GM12878 (cell line): ENCODE measurements around the gene HDHD3. TPM values are rescaled to one million over a fixed set of nuclear protein-coding genes. Genes with fewer than 3 reads are reported as not detected.

ENCODE experiments used
- ATAC-seq: fragments of 200-7000 bp; cut with Tn5 transposase; 3 replicates; pipeline ENCODE4 v1.9.1; 2020; ENCODE audit warnings: mild to moderate bottlenecking, moderate library complexity
- BruUV-seq: library from RNA; stranded (reverse); fragments of 400-500 nt; replicated peaks from 2 replicates; lab custom pipeline; 2021; lab: Mats Ljungman, UMichigan
- CTCF ChIA-PET: fragments of 300-600 bp; sonication (Branson Sonifier 250); formaldehyde crosslinking; extraction: SDS; loops from one replicate; lab custom pipeline; 2021; ENCODE audit warnings: inconsistent platforms; lab: Yijun Ruan, JAX
- POLR2A ChIA-PET: fragments of 350-600 bp; formaldehyde crosslinking; extraction: SDS; loops from one replicate; lab custom pipeline; 2021; ENCODE audit warnings: inconsistent platforms; lab: Charles Lee
- RAD21 ChIA-PET: fragments of 300-600 bp; sonication (Branson Sonifier 250); formaldehyde crosslinking; loops from one replicate; lab custom pipeline; 2023; ENCODE audit warnings: antibody characterized with exemption; ENCODE audit not compliant: unreplicated experiment; lab: Charles Lee
- SMC1A ChIA-PET: fragments of 300-600 bp; sonication (Branson Sonifier 250); formaldehyde crosslinking; loops from one replicate; lab custom pipeline; 2023; ENCODE audit not compliant: unreplicated experiment, uncharacterized antibody; lab: Charles Lee
- DNase-seq: peaks from one replicate; pipeline ENCODE4 v3.0.0-alpha.2; 2011; ENCODE audit warnings: low read depth, low spot score
- FAIRE-seq: peaks from 3 replicates; lab custom pipeline; 2011; peaks lifted over from hg19 to GRCh38; lab: Jason Lieb, UNC
- H2AFZ ChIP-seq: 2 replicates; pipeline ENCODE4 v1.6.0; 2011; ENCODE audit warnings: low read depth, low read length, control low read depth; ENCODE audit not compliant: control insufficient read depth
- H3K27ac ChIP-seq: 2 replicates; pipeline ENCODE4 v1.5.1; 2011; ENCODE audit warnings: control low read depth; ENCODE audit not compliant: control insufficient read depth, insufficient read depth
- H3K27me3 ChIP-seq, 2 experiments: replicated peaks in 1 of 2; 2 replicates each; pipeline versions ENCODE4 v1.6.0 to v1.6.1; 2011; ENCODE audit warnings: low read length in 1 of 2; ENCODE audit not compliant: control insufficient read depth in 2 of 2, insufficient read depth in 2 of 2
- H3K36me3 ChIP-seq, 2 experiments: 2 replicates each; pipeline ENCODE4 v1.5.1; 2011; ENCODE audit warnings: low read length in 1 of 2; ENCODE audit not compliant: control insufficient read depth in 2 of 2, insufficient read depth in 2 of 2
- H3K4me1 ChIP-seq: 2 replicates; pipeline ENCODE4 v1.6.1; 2011; ENCODE audit warnings: mild to moderate bottlenecking, low read length, moderate library complexity, mixed read lengths; ENCODE audit not compliant: control insufficient read depth, insufficient read depth
- H3K4me2 ChIP-seq: 2 replicates; pipeline ENCODE4 v1.6.0; 2011; ENCODE audit warnings: control low read depth; ENCODE audit not compliant: control insufficient read depth, insufficient read depth
- H3K4me3 ChIP-seq: fragments of 200-600 bp; sonication (generic); 2 replicates; pipeline ENCODE4 v1.5.1; 2016
- H3K79me2 ChIP-seq: 2 replicates; pipeline ENCODE4 v1.6.0; 2011; ENCODE audit warnings: low read length; ENCODE audit not compliant: control insufficient read depth, insufficient read depth
- H3K9ac ChIP-seq: 2 replicates; pipeline ENCODE4 v1.8.0; 2011; ENCODE audit warnings: low read length, control low read depth, mixed read lengths; ENCODE audit not compliant: control insufficient read depth, insufficient read depth
- H3K9me3 ChIP-seq: replicated peaks from 3 replicates; pipeline ENCODE4 v1.5.1; 2011; ENCODE audit warnings: mild to moderate bottlenecking, low read length; ENCODE audit not compliant: control insufficient read depth, insufficient read depth
- H4K20me1 ChIP-seq: 2 replicates; pipeline ENCODE4 v1.6.0; 2011; ENCODE audit not compliant: control insufficient read depth, insufficient read depth
- ATF3 ChIP-seq: IDR thresholded peaks from 2 replicates; pipeline ENCODE4 v1.6.1; 2011; ENCODE audit warnings: low read depth, mild to moderate bottlenecking, low read length, moderate library complexity, borderline replicate concordance; ENCODE audit errors: extremely low read depth
- BMI1 ChIP-seq: fragments of 450-650 bp; IDR thresholded peaks from 2 replicates; pipeline ENCODE4 v1.6.1; 2016; ENCODE audit warnings: mild to moderate bottlenecking, moderate library complexity, borderline replicate concordance
- CEBPZ ChIP-seq: fragments of 150-350 bp; IDR thresholded peaks from 2 replicates; pipeline ENCODE4 v1.6.1; 2016; ENCODE audit warnings: low read depth, low read length
- E2F8 ChIP-seq: fragments of 450-650 bp; IDR thresholded peaks from 2 replicates; pipeline ENCODE4 v1.6.1; 2018; ENCODE audit warnings: mild to moderate bottlenecking, low read depth, moderate library complexity; ENCODE audit not compliant: partially characterized antibody
- KDM1A ChIP-seq: fragments of 200-600 bp; sonication (generic); IDR thresholded peaks from 2 replicates; pipeline ENCODE4 v1.6.1; 2016; ENCODE audit warnings: borderline replicate concordance
- MEF2B ChIP-seq: fragments of 450-650 bp; IDR thresholded peaks from 2 replicates; pipeline ENCODE4 v1.6.1; 2018; ENCODE audit warnings: mild to moderate bottlenecking, moderate library complexity; ENCODE audit not compliant: partially characterized antibody, poor library complexity, severe bottlenecking
- NBN ChIP-seq: fragments of 450-650 bp; IDR thresholded peaks from 2 replicates; pipeline ENCODE4 v1.6.1; 2016
- NKRF ChIP-seq: fragments of 450-650 bp; conservative IDR thresholded peaks from 2 replicates; pipeline ENCODE4 v1.6.1; 2017; ENCODE audit warnings: mild to moderate bottlenecking, moderate library complexity
- PAX8 ChIP-seq: fragments of 450-650 bp; IDR thresholded peaks from 2 replicates; pipeline ENCODE4 v1.6.1; 2017; ENCODE audit warnings: mild to moderate bottlenecking, moderate library complexity
- PML ChIP-seq: IDR thresholded peaks from 2 replicates; pipeline ENCODE4 v1.6.1; 2012; ENCODE audit warnings: low read length, inconsistent platforms
- SMAD1 ChIP-seq: fragments of 450-650 bp; IDR thresholded peaks from 2 replicates; pipeline ENCODE4 v1.6.1; 2018; ENCODE audit warnings: mild to moderate bottlenecking, low read depth; ENCODE audit not compliant: partially characterized antibody
- TAF1 ChIP-seq: IDR thresholded peaks from 2 replicates; pipeline ENCODE4 v1.6.1; 2011; ENCODE audit warnings: mild to moderate bottlenecking, low read depth, low read length, borderline replicate concordance
- ZNF622 ChIP-seq: fragments of 450-650 bp; IDR thresholded peaks from 2 replicates; pipeline ENCODE4 v1.6.1; 2017; ENCODE audit warnings: mild to moderate bottlenecking, inconsistent platforms
- WGBS: methylation state at CpG from one replicate; pipeline ENCODE4 v1.1.6; 2016; ENCODE audit warnings: low lambda C conversion rate; ENCODE audit not compliant: insufficient replicate concordance, insufficient coverage; ENCODE audit errors: missing lambda C conversion rate; 5-methylcytosine and 5-hydroxymethylcytosine counted together
- in situ Hi-C: fragments of 300-500 bp; cut with MboI; formaldehyde crosslinking; loops from 9 replicates; pipeline ENCODE4 v1.14.3; 2018; ENCODE audit warnings: mixed read lengths
- intact Hi-C: fragments of 100-400 bp; cut with micrococcal nuclease; formaldehyde crosslinking; loops from one replicate; pipeline ENCODE4 v1.14.2; 2022; ENCODE audit not compliant: unreplicated experiment
- polyA plus RNA-seq, 11 experiments: library from polyadenylated mRNA; depleted of rRNA in 4 of 11; unstranded in 6 of 11; stranded (reverse) in 5 of 11; fragments of >200 nt; fragmentation: Nextera tagmentation in 4 of 11; fragmentation: Illumina TruSeq in 1 of 11; extraction: Ambion mirVana in 4 of 11; extraction: Trizol in 1 of 11; gene quantifications; 1 replicate in 1 of 11; 2 replicates in 10 of 11; pipeline versions ENCODE4 v1.2.1 to v1.2.3, GENCODE V29; 2011 to 2016; ENCODE audit warnings: inconsistent platforms in 2 of 11, missing spikeins in 2 of 11, low read depth in 1 of 11
- total RNA-seq, 4 experiments: library from RNA; depleted of rRNA in 3 of 4; stranded (reverse); fragments of >200 nt in 3 of 4; fragmentation: Illumina TruSeq in 1 of 4; extraction: Trizol in 1 of 4; gene quantifications; 2 replicates each; pipeline versions ENCODE4 v1.2.1 to v1.2.3, GENCODE V29; 2013 to 2021

Gene HDHD3
- total and polyA plus RNA-seq, 10 of the 15 experiments (the other 5 are each of a cell fraction or from before 2014, with no cell fraction given), result 1.3 to 29.4 (median 17.9) TPM

- H3K9ac ChIP-seq, result no peak overlapping the region
- no peaks in the 10 kb centered on the region for H3K9me3 ChIP-seq
- no TSS peak for BruUV-seq
- FAIRE-seq (no peak), ATAC-seq (no peak), DNase-seq (no peak)
- RAD21 ChIA-PET, result no interaction called here
- intact Hi-C loops (no loop called here), in situ Hi-C loops (no loop called here)
- POLR2A ChIA-PET, result no interaction called here
- no peak overlapping the region for H3K27ac ChIP-seq
- 98% methylated on average over 11 of the region's 11 CpGs for WGBS
- H3K79me2 ChIP-seq, result no peaks in the 10 kb centered on the region
- peaks cover 0 to 10% of the 10 kb centered on the region in 2 experiments; a peak in 3 of 4 replicates for H3K36me3 ChIP-seq
- SMC1A ChIA-PET, result no interaction called here
- no peaks in the 10 kb centered on the region for H3K27me3 ChIP-seq
- H2AFZ ChIP-seq, result no peak overlapping the region
- H3K4me3 ChIP-seq, result no peak overlapping the region
- H3K4me2 ChIP-seq, result no peak overlapping the region
- no peaks in the 10 kb centered on the region; the same call in 1 of the 2 replicates for H4K20me1 ChIP-seq
- H3K4me1 ChIP-seq, result no peaks in the 10 kb centered on the region
- CTCF ChIA-PET, result no interaction called here
- TF ChIP-seq BMI1, result no peak
- TF ChIP-seq TAF1, result no peak
- TF ChIP-seq NKRF, result no peak
- TF ChIP-seq KDM1A, result no peak
- no peak for TF ChIP-seq SMAD1
- TF ChIP-seq E2F8, result no peak
- TF ChIP-seq MEF2B, result no peak
- no peak for TF ChIP-seq PAX8
- TF ChIP-seq CEBPZ, result no peak
- no peak for TF ChIP-seq NBN
- no peak for TF ChIP-seq ATF3
- no peak for TF ChIP-seq ZNF622
- TF ChIP-seq PML, result no peak
Observed at GRCh38 chr9:113389451-113389850, 12.7 kb upstream of the HDHD3 start.
